Right lobe of liver (tissue), 6 donors: ENCODE data around the gene STMN3. TPM values are rescaled to one million over a fixed set of nuclear protein-coding genes. Genes with fewer than 3 reads are reported as not detected.
"Not testable (repeated sequence)": the region's sequence is repeated elsewhere in the genome, so short reads cannot be mapped to it uniquely, and the experiment has no call there.

Source experiments
- ATAC-seq, 4 donors: fragments of 200-7000 bp; cut with Tn5 transposase; one replicate each; pipeline ENCODE4 v1.9.1; 2020; ENCODE audit warnings: mild to moderate bottlenecking in 4 of 4, moderate library complexity in 4 of 4
- DNase-seq, 3 donors: peaks; one replicate each; pipeline ENCODE4 v3.0.0-alpha.2; 2020
- H3K27ac ChIP-seq, 3 donors: fragments of 200-600 bp; one replicate each; pipeline ENCODE4 v1.8.0; 2022
- H3K27me3 ChIP-seq, 2 donors: fragments of 200-600 bp; one replicate each; pipeline ENCODE4 v1.8.0; 2022
- H3K36me3 ChIP-seq, 4 donors: fragments of 200-600 bp; sonication (generic) in 1 of 4; one replicate each; pipeline versions ENCODE4 v1.5.1 to v1.8.0; 2017 to 2022; ENCODE audit warnings: control low read depth in 1 of 4
- H3K4me1 ChIP-seq, 4 donors: fragments of 200-600 bp; sonication (generic) in 1 of 4; one replicate each; pipeline versions ENCODE4 v1.5.1 to v1.8.0; 2017 to 2022; ENCODE audit warnings: control low read depth in 1 of 4
- H3K4me3 ChIP-seq, 3 donors: fragments of 200-600 bp; one replicate each; pipeline ENCODE4 v1.8.0; 2022
- H3K9me3 ChIP-seq, 4 donors: fragments of 200-600 bp; sonication (generic) in 1 of 4; one replicate each; pipeline versions ENCODE4 v1.5.1 to v1.8.0; 2017 to 2022; ENCODE audit warnings: control low read depth in 1 of 4
- POLR2A ChIP-seq: fragments of 450-650 bp; IDR thresholded peaks from one replicate; pipeline ENCODE4 v1.6.1; 2017; ENCODE audit warnings: antibody characterized with exemption, mild to moderate bottlenecking
- WGBS: methylation state at CpG from one replicate; pipeline ENCODE4 v1.1.6; 2018; ENCODE audit warnings: low coverage, low lambda C conversion rate; ENCODE audit not compliant: insufficient coverage; ENCODE audit errors: missing lambda C conversion rate; 5-methylcytosine and 5-hydroxymethylcytosine counted together
- intact Hi-C, 2 donors: fragments of 100-400 bp; cut with DNase I; formaldehyde crosslinking; loops; one replicate each; pipeline versions ENCODE4 v1.11.2 to v1.14.1; 2022
- total RNA-seq, 6 experiments: library from RNA; depleted of rRNA in 2 of 6; stranded (reverse); fragments of >200 nt in 2 of 6; fragmentation: NEBNext Ultra II Directional in 3 of 6; extraction: Animal tissue kit (Norgen Biotek cat#: 25700) in 3 of 6; gene quantifications; one replicate each; pipeline versions ENCODE4 v1.1.0 to v1.2.4, GENCODE V29; 2016 to 2023
- TF ChIP-seq, protein P1 (sequence below), 4 donors: fragments of 200-600 bp in 3 of 4; fragments of 450-650 bp in 1 of 4; IDR thresholded peaks; one replicate each; pipeline versions ENCODE4 v1.5.1 to v1.8.0; 2016 to 2022; ENCODE audit warnings: antibody characterized with exemption in 4 of 4, mild to moderate bottlenecking in 2 of 4
- donor health status: DM: no; HTN: yes; CAD: no.
- donor health status: DM: no; HTN: no; CAD: no.
- donor health status: DM: no; HTN: no; CAD: no.
- donor health status: DM: no; HTN: yes; CAD: no.
- donor health status: DM: no; HTN: yes; CAD: no.

The STMN3 gene
- total RNA-seq, 6 experiments from 2014 or later, result 0.43 to 1.6 (median 0.77) TPM

DNA sequence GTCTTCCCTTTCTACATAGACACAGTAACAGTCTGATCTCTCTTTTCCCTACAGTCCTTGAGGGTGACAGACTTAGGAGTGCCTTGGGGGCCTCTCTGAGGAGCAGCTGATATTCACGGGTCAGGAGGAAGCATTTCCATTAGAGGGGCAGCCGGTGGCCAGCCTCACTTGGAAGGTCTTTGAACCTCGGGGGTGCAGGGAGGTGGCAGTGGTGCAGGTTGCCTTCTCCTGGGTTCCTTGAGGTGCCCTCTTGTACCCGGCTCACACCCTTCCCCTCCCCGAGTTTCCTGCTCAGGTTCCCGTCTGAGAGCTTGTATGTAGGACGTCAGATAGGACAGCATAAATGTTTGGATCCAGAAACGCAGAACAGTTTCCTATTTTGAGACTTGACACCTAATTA lies 7.4 kb upstream of the STMN3 start:
- Histone ChIP-seq H3K4me1 (peaks cover 0 to 17% (median 6%) of the 10 kb centered on the region in 4 donors), H3K27me3 (no peaks in the 10 kb centered on the region), H3K27ac (no peak overlapping the region), H3K9me3 (no peaks in the 10 kb centered on the region), H3K4me3 (no peak overlapping the region), H3K36me3 (peaks cover 0 to 11% (median 3%) of the 10 kb centered on the region in 4 donors)
- WGBS, result 78% methylated on average over 4 of the region's 8 CpGs
- intact Hi-C loops, result no loop called here
- no peak for TF ChIP-seq POLR2A
- TF ChIP-seq, protein P1, sequence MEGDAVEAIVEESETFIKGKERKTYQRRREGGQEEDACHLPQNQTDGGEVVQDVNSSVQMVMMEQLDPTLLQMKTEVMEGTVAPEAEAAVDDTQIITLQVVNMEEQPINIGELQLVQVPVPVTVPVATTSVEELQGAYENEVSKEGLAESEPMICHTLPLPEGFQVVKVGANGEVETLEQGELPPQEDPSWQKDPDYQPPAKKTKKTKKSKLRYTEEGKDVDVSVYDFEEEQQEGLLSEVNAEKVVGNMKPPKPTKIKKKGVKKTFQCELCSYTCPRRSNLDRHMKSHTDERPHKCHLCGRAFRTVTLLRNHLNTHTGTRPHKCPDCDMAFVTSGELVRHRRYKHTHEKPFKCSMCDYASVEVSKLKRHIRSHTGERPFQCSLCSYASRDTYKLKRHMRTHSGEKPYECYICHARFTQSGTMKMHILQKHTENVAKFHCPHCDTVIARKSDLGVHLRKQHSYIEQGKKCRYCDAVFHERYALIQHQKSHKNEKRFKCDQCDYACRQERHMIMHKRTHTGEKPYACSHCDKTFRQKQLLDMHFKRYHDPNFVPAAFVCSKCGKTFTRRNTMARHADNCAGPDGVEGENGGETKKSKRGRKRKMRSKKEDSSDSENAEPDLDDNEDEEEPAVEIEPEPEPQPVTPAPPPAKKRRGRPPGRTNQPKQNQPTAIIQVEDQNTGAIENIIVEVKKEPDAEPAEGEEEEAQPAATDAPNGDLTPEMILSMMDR (IDR thresholded peaks at IDR 0.05), result no peak
- DNase-seq (no peak), ATAC-seq (no peak)

GRCh38 chr20:63660174-63660573 lies 7.0 kb upstream of the STMN3 start:
- WGBS, result 90% methylated on average over 9 of the region's 10 CpGs
- intact Hi-C loops, ATAC-seq: not testable (repeated sequence)

DNA sequence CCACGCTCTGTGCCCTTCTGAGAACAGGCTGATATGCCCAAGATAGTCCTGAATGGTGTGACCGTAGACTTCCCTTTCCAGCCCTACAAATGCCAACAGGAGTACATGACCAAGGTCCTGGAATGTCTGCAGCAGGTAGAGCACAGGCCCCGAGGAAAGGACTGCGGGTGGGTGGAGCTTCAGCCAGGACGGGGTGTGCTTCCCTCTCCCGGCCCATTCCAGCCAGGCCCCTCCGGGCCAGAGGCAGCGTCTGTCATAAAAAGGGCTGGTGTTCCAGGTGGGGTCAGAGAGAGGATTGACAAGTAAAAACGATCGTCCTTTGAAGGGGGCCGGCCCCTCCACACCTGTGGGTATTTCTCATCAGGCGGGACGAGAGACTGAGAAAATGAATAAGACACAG lies 6.1 kb upstream of the STMN3 start:
- no peak for ATAC-seq
- H3K4me1 ChIP-seq, result peaks cover 0 to 17% (median 6%) of the 10 kb centered on the region in 4 donors
- H3K9me3 ChIP-seq, result no peaks in the 10 kb centered on the region
- intact Hi-C loops, result no loop called here
- no peak overlapping the region for H3K27ac ChIP-seq
- 74% methylated on average over 9 of the region's 13 CpGs for WGBS
- H3K27me3 ChIP-seq, result no peaks in the 10 kb centered on the region
- peaks cover 0 to 11% (median 3%) of the 10 kb centered on the region in 4 donors for H3K36me3 ChIP-seq
- peak overlapping the region in 2 of 3 donors; percentile 65 to 94 for H3K4me3 ChIP-seq
- TF ChIP-seq, protein P1 (IDR thresholded peaks at IDR 0.05), result no peak
- no peak for TF ChIP-seq POLR2A
- no peak for DNase-seq

More at GRCh38 chr20:63660174-63660573, 7.0 kb upstream of the STMN3 start:
- Histone ChIP-seq H3K36me3 (peaks cover 0 to 11% (median 3%) of the 10 kb centered on the region in 4 donors), H3K4me1 (peaks cover 0 to 17% (median 6%) of the 10 kb centered on the region in 4 donors)
- DNase-seq, H3K9me3 ChIP-seq, H3K27me3 ChIP-seq, H3K4me3 ChIP-seq, H3K27ac ChIP-seq: not testable (repeated sequence)

GRCh38 chr20:63658749-63659187 lies 5.5 kb upstream of the STMN3 start:
- Histone ChIP-seq H3K27ac (peak overlapping the region; percentile 65 to 83 (median 81)), H3K9me3 (no peaks in the 10 kb centered on the region), H3K36me3 (peaks cover 0 to 11% (median 3%) of the 10 kb centered on the region in 4 donors), H3K27me3 (no peaks in the 10 kb centered on the region), H3K4me3 (peak overlapping the region; percentile 65 to 94 (median 68)), H3K4me1 (peaks cover 0 to 17% (median 6%) of the 10 kb centered on the region in 4 donors)
- TF ChIP-seq, protein P1 (IDR thresholded peaks at IDR 0.05), result no peak
- TF ChIP-seq POLR2A, result no peak
- WGBS, result 10% methylated on average over 2 of the region's 25 CpGs
- peak; percentile 13 to 36 (median 16) for ATAC-seq
- no peak for DNase-seq
- intact Hi-C loops, result no loop called here

DNA sequence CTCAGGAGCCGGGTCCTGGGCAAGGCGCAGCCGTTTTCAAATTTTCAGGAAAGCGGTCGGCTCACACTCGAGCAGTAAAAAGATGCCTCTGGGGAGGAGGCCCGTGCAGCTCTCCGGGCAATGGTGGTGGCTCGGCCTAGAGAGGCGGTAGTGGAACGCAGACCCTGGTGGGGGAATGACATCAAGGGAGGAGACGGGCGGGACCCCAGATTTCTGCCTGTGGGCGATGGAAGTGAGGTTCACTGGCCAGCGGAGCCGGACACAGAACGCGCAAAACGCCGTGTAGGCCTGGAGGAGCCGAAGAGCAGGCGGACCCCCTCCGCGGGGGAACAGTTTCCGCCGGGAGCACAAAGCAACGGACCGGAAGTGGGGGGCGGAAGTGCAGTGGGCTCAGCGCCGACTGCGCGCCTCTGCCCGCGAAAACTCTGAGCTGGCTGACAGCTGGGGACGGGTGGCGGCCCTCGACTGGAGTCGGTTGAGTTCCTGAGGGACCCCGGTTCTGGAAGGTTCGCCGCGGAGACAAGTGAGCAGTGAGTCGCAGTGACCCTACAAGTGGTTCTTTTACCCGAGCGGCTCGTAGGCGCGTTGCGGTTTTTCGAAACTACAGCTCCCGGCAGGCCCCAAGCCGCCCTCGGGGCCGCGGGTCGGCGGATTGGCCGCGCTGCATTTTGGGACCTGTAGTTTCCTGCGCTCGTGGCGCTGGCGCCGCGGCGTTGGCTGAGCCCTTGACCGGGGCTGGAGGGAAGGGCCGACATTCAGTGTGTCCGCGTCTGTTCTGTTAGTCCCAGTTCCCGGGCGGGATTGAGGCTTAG lies 4.9 kb upstream of the STMN3 start, which contains the start of gene RTEL1:
Gene RTEL1, plus strand, starts transcription at position 376 of the 812 bp plus-strand sequence. CDS start 1,091 bp downstream, outside the sequence.
- WGBS, result 3% methylated on average over 8 of the region's 73 CpGs
- H3K27ac ChIP-seq, result peak within 1 kb of the TSS; percentile 65 to 83 (median 81)
- no peak for TF ChIP-seq POLR2A
- TF ChIP-seq, protein P1 (IDR thresholded peaks at IDR 0.05), result no peak

More for the DNA sequence above, 4.9 kb upstream of the STMN3 start, which contains the start of gene RTEL1:
- Histone ChIP-seq H3K9me3 (no peaks in the 10 kb centered on the region), H3K36me3 (peaks cover 0 to 11% (median 3%) of the 10 kb centered on the region in 4 donors), H3K27me3 (no peaks in the 10 kb centered on the region), H3K4me3 (peak within 1 kb of the TSS; percentile 65 to 94 (median 68)), H3K4me1 (peaks cover 0 to 17% (median 6%) of the 10 kb centered on the region in 4 donors)
- peak; percentile 94 to 98 (median 96) for ATAC-seq
- intact Hi-C loops, result no loop called here
- DNase-seq, result peak; percentile 94 to 95 (median 94)
